ENCODE data around the gene CUEDC2.

The CUEDC2 gene

DNA sequence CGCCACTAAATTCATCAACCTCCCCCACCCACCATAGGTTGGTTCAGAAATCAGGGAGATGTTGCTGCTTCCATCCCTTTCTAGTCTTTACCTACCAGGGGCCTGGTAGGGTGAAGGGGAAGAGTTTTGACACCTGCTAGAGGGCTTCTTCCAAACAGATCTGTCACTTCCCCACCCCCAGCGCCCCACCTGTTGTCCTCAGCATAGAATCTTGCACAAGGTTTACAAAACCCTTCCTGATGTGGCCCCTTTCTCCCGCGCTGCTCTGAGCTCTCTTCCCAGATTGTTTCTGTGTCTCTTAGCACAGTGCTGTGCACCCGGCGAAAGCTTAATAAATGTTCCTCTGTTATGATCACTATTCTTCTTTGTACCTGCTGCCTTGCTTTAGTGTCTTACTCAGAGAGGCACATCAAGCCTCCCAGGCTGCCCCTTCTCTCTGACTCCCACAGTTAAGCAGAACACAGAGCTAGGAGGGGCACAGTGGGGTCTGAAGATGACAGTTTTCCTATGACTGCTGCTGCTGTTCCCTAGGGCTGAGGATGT, 30.2 kb upstream of the CUEDC2 start:
- Histone ChIP-seq H4K20me1 (ENCODE audit: insufficient read depth, low read length) (no peaks in the 10 kb centered on the region), H3K9me3 (ENCODE audit: low read length) (no peaks in the 10 kb centered on the region), H3K4me3 (ENCODE audit: low read depth, low read length, poor library complexity, severe bottlenecking) (peak overlapping the region; percentile 85), H3K27me3 (ENCODE audit: insufficient read depth, low read length) (no peaks in the 10 kb centered on the region), H3K36me3 (ENCODE audit: insufficient read depth, low read length) (no peaks in the 10 kb centered on the region; the same call in 1 of the 2 replicates), H3K4me2 (ENCODE audit: low read length) (peak overlapping the region; percentile 94), H3K27ac (ENCODE audit: low read depth, low read length, poor library complexity, severe bottlenecking) (peak overlapping the region; percentile 94), H2AFZ (ENCODE audit: low read length) (no peak overlapping the region), H3K9ac (ENCODE audit: low read length) (peak overlapping the region; percentile 93), H3F3A (ENCODE audit: insufficient read depth, low read length) (no peaks in the 10 kb centered on the region), H3K9me2 (ENCODE audit: low read depth, low read length) (no peaks in the 10 kb centered on the region), H3K4me1 (ENCODE audit: insufficient read depth, low read length, severe bottlenecking) (peaks cover 31% of the 10 kb centered on the region), H3K79me2 (ENCODE audit: insufficient read depth, low read length) (no peaks in the 10 kb centered on the region)
- TF ChIP-seq EZH2 (IDR thresholded peaks at IDR 0.05; ENCODE audit: borderline replicate concordance, low read length): no peak
- TF ChIP-seq, protein P1, sequence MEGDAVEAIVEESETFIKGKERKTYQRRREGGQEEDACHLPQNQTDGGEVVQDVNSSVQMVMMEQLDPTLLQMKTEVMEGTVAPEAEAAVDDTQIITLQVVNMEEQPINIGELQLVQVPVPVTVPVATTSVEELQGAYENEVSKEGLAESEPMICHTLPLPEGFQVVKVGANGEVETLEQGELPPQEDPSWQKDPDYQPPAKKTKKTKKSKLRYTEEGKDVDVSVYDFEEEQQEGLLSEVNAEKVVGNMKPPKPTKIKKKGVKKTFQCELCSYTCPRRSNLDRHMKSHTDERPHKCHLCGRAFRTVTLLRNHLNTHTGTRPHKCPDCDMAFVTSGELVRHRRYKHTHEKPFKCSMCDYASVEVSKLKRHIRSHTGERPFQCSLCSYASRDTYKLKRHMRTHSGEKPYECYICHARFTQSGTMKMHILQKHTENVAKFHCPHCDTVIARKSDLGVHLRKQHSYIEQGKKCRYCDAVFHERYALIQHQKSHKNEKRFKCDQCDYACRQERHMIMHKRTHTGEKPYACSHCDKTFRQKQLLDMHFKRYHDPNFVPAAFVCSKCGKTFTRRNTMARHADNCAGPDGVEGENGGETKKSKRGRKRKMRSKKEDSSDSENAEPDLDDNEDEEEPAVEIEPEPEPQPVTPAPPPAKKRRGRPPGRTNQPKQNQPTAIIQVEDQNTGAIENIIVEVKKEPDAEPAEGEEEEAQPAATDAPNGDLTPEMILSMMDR (IDR thresholded peaks at IDR 0.05; ENCODE audit: low read length): no peak

GRCh38 chr10:102461187-102462054, 29.0 kb upstream of the CUEDC2 start:
- H3K36me3 ChIP-seq (ENCODE audit: insufficient read depth, low read length): peaks cover 1% of the 10 kb centered on the region; the same call in 1 of the 2 replicates
- H4K20me1 ChIP-seq (ENCODE audit: insufficient read depth, low read length): no peaks in the 10 kb centered on the region
- H3F3A ChIP-seq (ENCODE audit: insufficient read depth, low read length): no peaks in the 10 kb centered on the region
- H3K9me3 ChIP-seq (ENCODE audit: low read length): no peaks in the 10 kb centered on the region
- no peaks in the 10 kb centered on the region for H3K9me2 ChIP-seq (ENCODE audit: low read depth, low read length)
- H3K4me1 ChIP-seq (ENCODE audit: insufficient read depth, low read length, severe bottlenecking): peaks cover 31% of the 10 kb centered on the region
- H3K79me2 ChIP-seq (ENCODE audit: insufficient read depth, low read length): no peaks in the 10 kb centered on the region
- no peaks in the 10 kb centered on the region for H3K27me3 ChIP-seq (ENCODE audit: insufficient read depth, low read length)
- H3K4me3 ChIP-seq (ENCODE audit: low read depth, low read length, poor library complexity, severe bottlenecking): peak overlapping the region; percentile 85
- peak overlapping the region; percentile 93 for H3K9ac ChIP-seq (ENCODE audit: low read length)
- TF ChIP-seq EZH2 (IDR thresholded peaks at IDR 0.05; ENCODE audit: borderline replicate concordance, low read length): no peak
- TF ChIP-seq, protein P1 (IDR thresholded peaks at IDR 0.05; ENCODE audit: low read length): no peak
- peak overlapping the region; percentile 94 for H3K4me2 ChIP-seq (ENCODE audit: low read length)
- peak overlapping the region; percentile 82; the same call in 1 of the 2 replicates for H2AFZ ChIP-seq (ENCODE audit: low read length)
- H3K27ac ChIP-seq (ENCODE audit: low read depth, low read length, poor library complexity, severe bottlenecking): peak overlapping the region; percentile 94

DNA sequence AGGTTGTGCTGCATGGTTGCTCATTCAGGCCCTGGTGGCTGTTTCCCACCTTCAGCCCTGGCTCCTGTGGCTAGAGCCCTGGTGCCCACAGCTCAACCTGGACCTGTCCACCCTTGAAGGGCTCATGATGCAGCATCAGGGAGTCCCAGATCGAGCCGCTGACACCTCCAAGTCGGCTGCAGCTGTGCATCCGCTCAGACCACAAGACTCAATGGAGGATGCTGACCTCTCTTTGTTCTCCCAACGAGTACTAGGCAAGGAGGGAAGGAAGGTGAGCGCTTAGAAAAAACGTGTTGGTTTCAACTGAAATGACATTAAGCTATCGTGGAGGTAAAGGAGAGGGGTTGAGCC, 28.4 kb upstream of the CUEDC2 start:
- peak overlapping the region; percentile 66 for H3K27ac ChIP-seq (ENCODE audit: low read depth, low read length, poor library complexity, severe bottlenecking)
- H3K36me3 ChIP-seq (ENCODE audit: insufficient read depth, low read length): 0 out of 2 replicates have a peak, but pooled peaks cover 3% of the 10 kb centered on the region
- H3K27me3 ChIP-seq (ENCODE audit: insufficient read depth, low read length): no peaks in the 10 kb centered on the region
- no peaks in the 10 kb centered on the region for H4K20me1 ChIP-seq (ENCODE audit: insufficient read depth, low read length)
- H3K79me2 ChIP-seq (ENCODE audit: insufficient read depth, low read length): no peaks in the 10 kb centered on the region
- H3K9ac ChIP-seq (ENCODE audit: low read length): peak overlapping the region; percentile 93
- no peaks in the 10 kb centered on the region for H3F3A ChIP-seq (ENCODE audit: insufficient read depth, low read length)
- peak overlapping the region; percentile 94 for H3K4me2 ChIP-seq (ENCODE audit: low read length)
- peak overlapping the region; percentile 82; the same call in 1 of the 2 replicates for H2AFZ ChIP-seq (ENCODE audit: low read length)
- H3K4me1 ChIP-seq (ENCODE audit: insufficient read depth, low read length, severe bottlenecking): peaks cover 31% of the 10 kb centered on the region
- peak overlapping the region; percentile 85 for H3K4me3 ChIP-seq (ENCODE audit: low read depth, low read length, poor library complexity, severe bottlenecking)
- H3K9me3 ChIP-seq (ENCODE audit: low read length): no peaks in the 10 kb centered on the region
- TF ChIP-seq EZH2 (IDR thresholded peaks at IDR 0.05; ENCODE audit: borderline replicate concordance, low read length): no peak
- TF ChIP-seq, protein P1 (IDR thresholded peaks at IDR 0.05; ENCODE audit: low read length): no peak
- no peaks in the 10 kb centered on the region for H3K9me2 ChIP-seq (ENCODE audit: low read depth, low read length)
